D341Med (cell line): Measurements from ENCODE around the gene TMEM204.

ENCODE experiments used
- DNase-seq: peaks from one replicate; pipeline ENCODE4 v3.0.0; 2012; ENCODE audit warnings: low spot score

Gene TMEM204

GRCh38 chr16:1520461-1520860 is 13.0 kb upstream of the TMEM204 start:
- DNase-seq, result no peak

GRCh38 chr16:1523581-1524245 is 9.8 kb upstream of the TMEM204 start:
- no peak for DNase-seq

- no peak for DNase-seq
Observed at GRCh38 chr16:1524366-1524765, 9.1 kb upstream of the TMEM204 start.

- DNase-seq, result no peak
Observed at GRCh38 chr16:1525871-1526607, 7.4 kb upstream of the TMEM204 start.

GRCh38 chr16:1526608-1527555 is 6.6 kb upstream of the TMEM204 start:
- no peak for DNase-seq

- no peak for DNase-seq
Observed at GRCh38 chr16:1527836-1528811, 5.3 kb upstream of the TMEM204 start.

- DNase-seq, result no peak
Observed at GRCh38 chr16:1528921-1529537, 4.4 kb upstream of the TMEM204 start.

GRCh38 chr16:1530349-1530882 is 3.0 kb upstream of the TMEM204 start:
- DNase-seq, result no peak

GRCh38 chr16:1530883-1531637 is 2.4 kb upstream of the TMEM204 start:
- no peak for DNase-seq

GRCh38 chr16:1531638-1531910 is 1.9 kb upstream of the TMEM204 start:
- DNase-seq, result no peak

- no peak for DNase-seq
Observed at GRCh38 chr16:1532081-1532760, 1.2 kb upstream of the TMEM204 start.

GRCh38 chr16:1532771-1533170 is 695 bp upstream of the TMEM204 start:
- no peak for DNase-seq

GRCh38 chr16:1534021-1535020 is 855 bp downstream of the TMEM204 start:
- DNase-seq, result no peak

GRCh38 chr16:1535391-1536291 is 2.2 kb downstream of the TMEM204 start:
- DNase-seq, result no peak

- no peak for DNase-seq
Observed at GRCh38 chr16:1536601-1537000, 3.1 kb downstream of the TMEM204 start.

- no peak for DNase-seq
Observed at GRCh38 chr16:1537138-1537577, 3.7 kb downstream of the TMEM204 start.

GRCh38 chr16:1537763-1538289 is 4.4 kb downstream of the TMEM204 start:
- no peak for DNase-seq
